22Rv1 (cell line): Measurements from ENCODE around the gene KRT8.

ENCODE experiments used
- H3K27ac ChIP-seq: fragments of 450-650 bp; 2 replicates; pipeline ENCODE4 v1.5.1; 2017
- CTCF ChIP-seq: fragments of 450-650 bp; IDR thresholded peaks from 2 replicates; pipeline ENCODE4 v1.5.1; 2017; ENCODE audit warnings: mild to moderate bottlenecking
- ZFX ChIP-seq: fragments of 450-650 bp; IDR thresholded peaks from 2 replicates; pipeline ENCODE4 v1.6.1; 2017; ENCODE audit warnings: antibody characterized with exemption, borderline replicate concordance

KRT8 gene

GRCh38 chr12:52899338-52900035 is 5.4 kb downstream of the KRT8 start:
- TF ChIP-seq ZFX (no peak), CTCF (no peak)
- no peak overlapping the region for H3K27ac ChIP-seq

- TF ChIP-seq CTCF (no peak), ZFX (no peak)
- H3K27ac ChIP-seq, result peak overlapping the region; percentile 53
These were observed 8.4 kb downstream of the KRT8 start for GRCh38 chr12:52896190-52897100.

GRCh38 chr12:52895726-52896189 is 9.1 kb downstream of the KRT8 start:
- peak overlapping the region; percentile 53 for H3K27ac ChIP-seq
- no peak for TF ChIP-seq ZFX
- TF ChIP-seq CTCF, result no peak

GRCh38 chr12:52892974-52893373 is 11.9 kb downstream of the KRT8 start:
- no peak overlapping the region for H3K27ac ChIP-seq
- TF ChIP-seq ZFX, result no peak

GRCh38 chr12:52892207-52892852 is 12.5 kb downstream of the KRT8 start:
- TF ChIP-seq CTCF (no peak), ZFX (no peak)

GRCh38 chr12:52891044-52891443 is 13.8 kb downstream of the KRT8 start:
- H3K27ac ChIP-seq, result no peak overlapping the region
- TF ChIP-seq ZFX (no peak), CTCF (no peak)

More at GRCh38 chr12:52892207-52892852, 12.5 kb downstream of the KRT8 start:
- no peak overlapping the region for H3K27ac ChIP-seq

- TF ChIP-seq CTCF (no peak), ZFX (no peak)
- no peak overlapping the region for H3K27ac ChIP-seq
These were observed 14.5 kb downstream of the KRT8 start for GRCh38 chr12:52890417-52890816.
